ENCODE results near the gene ETHE1.
A peak's percentile ranks its signal among the peaks of the same experiment; 100 is the strongest.
"Not testable (repeated sequence)": the region's sequence is repeated elsewhere in the genome, so short reads cannot be mapped to it uniquely, and the experiment has no call there.

The ETHE1 gene

DNA sequence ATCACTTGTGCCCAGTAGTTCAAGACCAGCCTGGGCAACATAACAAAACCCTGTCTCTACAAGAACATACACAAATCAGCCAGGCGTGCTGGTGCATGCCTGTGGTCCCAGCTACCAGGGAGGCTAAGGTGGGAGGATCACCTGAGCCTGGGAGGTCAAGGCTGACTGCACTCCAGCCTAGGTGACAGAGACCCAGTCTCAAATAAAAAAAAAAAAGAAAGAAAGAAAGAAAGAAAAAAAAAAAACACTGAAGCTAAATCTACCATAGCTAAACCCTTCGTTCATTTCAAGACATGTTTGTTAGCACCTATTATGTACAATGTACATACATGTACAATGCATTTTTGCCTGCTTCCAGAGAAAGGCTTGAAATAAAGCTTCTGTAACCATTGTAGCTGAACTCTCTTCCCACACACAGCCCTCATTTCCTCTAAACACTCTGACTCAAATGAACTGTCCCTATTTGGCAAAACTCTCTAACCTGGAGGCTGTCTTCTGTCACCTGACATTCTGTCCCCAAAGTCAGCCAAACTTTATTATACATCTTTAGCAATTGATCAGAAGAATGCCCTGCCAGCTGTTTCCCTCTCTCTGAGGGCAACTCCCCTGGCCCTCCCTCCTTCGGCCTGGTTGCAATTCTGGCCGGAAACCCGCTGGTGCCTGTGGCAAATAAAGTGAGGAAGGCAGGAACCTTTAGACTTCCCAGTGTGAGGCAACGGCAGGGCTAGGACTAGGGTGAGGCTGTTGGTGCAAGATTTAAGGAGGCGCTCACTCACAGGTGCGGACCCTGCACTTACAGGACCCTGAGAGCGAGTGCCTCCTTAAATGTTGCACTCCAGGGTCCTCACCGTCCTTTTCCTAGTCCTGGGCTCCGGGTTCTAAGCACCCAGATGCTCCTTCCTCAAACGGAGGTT is 1.8 kb downstream of the ETHE1 start:
- FAIRE-seq, result peak; percentile 84
- no peak for DNase-seq (ENCODE audit: insufficient read length, low spot score)

DNA sequence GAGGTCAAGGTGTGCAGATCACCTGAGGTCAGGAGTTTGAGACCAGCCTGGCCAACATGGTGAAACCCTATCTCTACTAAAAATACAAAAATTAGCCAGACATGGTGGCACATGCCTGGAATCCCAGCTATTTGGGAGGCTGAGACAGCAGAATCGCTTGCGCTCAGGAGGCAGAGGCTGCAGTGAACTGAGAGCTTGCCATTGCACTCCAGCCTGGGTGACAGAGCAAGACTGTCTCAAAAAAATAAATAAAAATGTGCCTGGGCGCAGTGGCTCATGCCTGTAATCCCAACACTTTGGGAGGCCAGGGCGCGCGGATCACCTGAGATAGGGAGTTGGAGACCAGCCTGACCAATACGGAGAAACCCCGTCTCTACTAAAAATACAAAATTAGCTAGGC is 3.3 kb downstream of the ETHE1 start:
- FAIRE-seq; DNase-seq (ENCODE audit: insufficient read length, low spot score): not testable (repeated sequence)

GRCh38 chr19:43522929-43523328 is 4.1 kb downstream of the ETHE1 start:
- DNase-seq (ENCODE audit: insufficient read length, low spot score) (no peak), FAIRE-seq (no peak)

DNA sequence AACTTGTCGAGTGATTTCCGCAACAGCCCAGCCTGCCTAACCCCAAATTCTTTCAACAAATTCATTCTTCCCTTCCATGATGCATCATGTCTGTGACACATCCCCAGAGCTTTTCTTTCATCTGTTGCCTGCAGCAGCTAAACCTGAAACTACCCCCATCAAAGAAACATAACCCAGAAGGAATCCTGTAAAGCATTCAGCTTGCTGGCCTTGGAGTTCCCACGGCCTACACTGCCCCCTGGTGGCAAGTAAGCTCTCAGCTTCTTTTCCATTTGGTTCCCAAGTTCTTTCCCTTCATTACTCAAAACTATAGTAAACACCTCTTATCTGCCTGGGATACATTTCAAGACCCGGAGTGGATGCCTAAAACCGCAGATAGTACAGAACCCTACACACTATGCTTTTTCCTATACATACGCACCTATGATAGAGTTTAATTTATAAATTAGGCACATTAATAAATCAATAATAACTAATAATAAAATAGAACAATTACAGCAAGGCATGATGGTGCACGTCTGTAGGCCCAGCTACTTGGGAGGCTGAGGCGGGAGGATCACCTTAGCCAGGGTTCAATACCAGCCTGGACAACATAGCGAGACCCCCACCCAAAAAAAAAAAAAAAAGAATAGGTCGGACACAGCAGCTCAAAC is 7.4 kb downstream of the ETHE1 start:
- peak; percentile 92 for FAIRE-seq

DNA sequence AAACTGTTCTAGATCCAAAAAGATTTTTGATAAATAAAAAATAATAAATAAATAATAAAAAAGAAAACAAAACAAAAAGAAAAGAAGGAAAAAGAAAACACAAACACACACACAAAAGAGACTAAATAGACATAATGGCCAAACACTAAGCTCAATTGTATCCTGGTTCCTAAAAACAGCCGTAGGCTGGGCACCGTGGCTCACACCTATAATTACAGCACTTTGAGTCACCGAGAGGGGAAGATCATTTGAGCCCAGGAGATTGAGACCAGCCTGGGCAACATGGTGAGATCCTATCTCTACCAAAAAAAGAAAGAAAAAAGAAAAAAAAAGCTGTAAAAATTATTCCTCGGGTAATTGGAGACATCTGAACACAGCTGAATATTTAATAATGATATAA is 8.9 kb downstream of the ETHE1 start:
- DNase-seq (ENCODE audit: insufficient read length, low spot score), result no peak
- FAIRE-seq, result no peak

More for the DNA sequence above, 7.4 kb downstream of the ETHE1 start:
- DNase-seq (ENCODE audit: insufficient read length, low spot score), result no peak

- not testable (repeated sequence) for FAIRE-seq
Measured at GRCh38 chr19:43512399-43512798, 14.6 kb downstream of the ETHE1 start.

DNA sequence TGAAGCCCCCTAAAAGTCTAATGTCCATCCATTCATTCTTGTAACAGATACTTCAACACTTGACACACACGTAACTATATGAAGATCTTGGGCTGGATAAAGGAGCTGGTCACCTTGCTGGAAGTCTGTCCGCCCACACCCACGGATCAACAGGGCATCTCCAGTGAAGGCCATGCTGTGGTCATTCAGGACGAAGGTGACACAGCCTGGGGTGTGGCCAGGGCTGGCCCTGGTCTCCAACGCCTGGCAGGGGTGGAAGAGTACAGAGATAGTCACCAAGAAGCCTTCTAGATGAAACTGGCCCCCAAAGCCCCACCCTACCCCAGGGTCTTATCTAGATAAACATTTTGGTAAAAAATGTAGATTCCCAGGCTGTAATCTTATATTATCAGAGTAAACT is 15.7 kb downstream of the ETHE1 start:
- no peak for FAIRE-seq
- DNase-seq (ENCODE audit: insufficient read length, low spot score), result no peak

More at GRCh38 chr19:43512399-43512798, 14.6 kb downstream of the ETHE1 start:
- not testable (repeated sequence) for DNase-seq (ENCODE audit: insufficient read length, low spot score)

DNA sequence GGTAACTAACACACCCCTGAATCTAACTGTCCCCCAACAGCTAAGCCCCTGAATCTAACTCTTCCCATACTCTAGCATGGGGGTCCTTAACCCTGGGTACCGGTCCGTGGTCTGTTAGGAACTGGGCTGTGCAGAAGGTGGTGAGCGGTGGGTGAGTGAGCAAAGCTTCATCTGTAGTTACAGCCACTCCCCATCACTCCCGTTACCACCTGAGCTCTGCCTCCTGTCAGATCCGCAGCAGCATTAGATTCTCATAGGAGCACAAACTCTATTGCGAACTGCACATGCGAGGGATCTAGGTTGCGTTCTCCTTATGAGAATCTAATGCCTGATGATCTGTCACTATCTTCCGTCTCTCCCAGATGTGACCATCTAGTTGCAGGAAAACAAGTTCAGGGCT is 16.3 kb downstream of the ETHE1 start:
- FAIRE-seq (no peak), DNase-seq (ENCODE audit: insufficient read length, low spot score) (no peak)

DNA sequence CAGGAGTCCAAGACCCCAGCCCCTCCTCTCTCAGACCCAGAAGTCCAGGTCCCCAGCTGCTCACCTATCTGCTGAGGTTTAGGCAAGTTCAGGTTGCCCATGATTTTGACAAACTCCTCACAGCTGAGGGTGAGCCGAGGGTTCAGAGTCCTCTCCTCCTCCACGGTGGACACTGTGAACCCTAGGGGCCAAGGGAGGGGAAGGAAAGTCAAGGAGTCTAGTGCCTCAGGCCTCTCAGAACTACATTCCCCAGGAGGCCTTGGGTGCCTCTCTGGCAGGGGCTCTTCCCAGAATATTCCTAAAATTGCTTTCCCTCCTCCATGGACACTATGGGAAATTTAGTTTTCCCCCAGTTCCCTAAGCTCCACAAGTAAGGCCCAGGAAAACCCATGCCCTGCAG is 19.1 kb downstream of the ETHE1 start:
- DNase-seq (ENCODE audit: insufficient read length, low spot score) (no peak), FAIRE-seq (no peak)

GRCh38 chr19:43506629-43507028 is 20.4 kb downstream of the ETHE1 start:
- DNase-seq (ENCODE audit: insufficient read length, low spot score) (no peak), FAIRE-seq (no peak)

- DNase-seq (ENCODE audit: insufficient read length, low spot score) (no peak), FAIRE-seq (no peak)
Measured at GRCh38 chr19:43505941-43506340, 21.1 kb downstream of the ETHE1 start.

GRCh38 chr19:43505186-43505456 is 21.9 kb downstream of the ETHE1 start:
- DNase-seq (ENCODE audit: insufficient read length, low spot score), result no peak
- FAIRE-seq, result no peak

DNA sequence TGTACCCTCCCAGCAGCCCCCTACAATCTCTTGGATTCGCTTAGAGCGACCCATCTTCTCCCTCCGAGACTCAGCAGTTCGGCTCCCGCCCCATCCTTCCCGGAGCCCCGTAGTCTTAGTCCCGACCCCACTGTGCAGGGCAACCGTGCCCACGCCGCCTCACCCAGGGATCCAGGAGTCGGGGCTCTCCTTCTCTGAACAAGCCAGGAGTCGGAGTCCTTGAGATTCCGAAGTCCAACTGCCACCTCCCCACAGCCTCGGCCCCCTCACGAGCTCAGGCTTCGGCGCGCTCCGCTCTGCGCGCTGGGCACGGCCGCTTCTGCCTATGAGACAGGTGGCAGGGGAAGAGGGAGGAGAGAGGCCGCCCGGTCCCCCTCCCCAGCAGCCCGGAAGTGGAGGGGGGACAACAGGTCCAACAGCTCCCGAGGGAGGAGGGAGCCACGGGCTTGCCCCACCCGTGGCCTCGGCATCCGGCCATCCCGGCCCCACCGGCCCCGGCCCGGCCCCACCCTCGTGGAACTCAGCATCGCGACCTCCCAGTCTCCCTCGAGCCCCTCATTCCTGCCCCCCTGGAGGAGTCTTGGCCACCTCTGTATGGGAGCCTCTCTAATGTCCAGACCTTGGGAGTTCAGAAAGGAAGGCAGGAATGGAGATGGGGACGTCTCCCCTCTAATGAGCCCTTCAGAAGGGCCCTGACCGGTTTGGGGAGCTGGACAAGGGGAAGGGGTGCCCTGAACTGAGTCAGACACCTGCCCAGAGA is 22.4 kb downstream of the ETHE1 start, which contains the start of gene PHLDB3:
PHLDB3 (minus strand) TSS at position 321 of the 760 bp plus-strand sequence. CDS start 628 bp downstream, outside the sequence.
- peak; percentile 31 for FAIRE-seq
- DNase-seq (ENCODE audit: insufficient read length, low spot score), result no peak

DNA sequence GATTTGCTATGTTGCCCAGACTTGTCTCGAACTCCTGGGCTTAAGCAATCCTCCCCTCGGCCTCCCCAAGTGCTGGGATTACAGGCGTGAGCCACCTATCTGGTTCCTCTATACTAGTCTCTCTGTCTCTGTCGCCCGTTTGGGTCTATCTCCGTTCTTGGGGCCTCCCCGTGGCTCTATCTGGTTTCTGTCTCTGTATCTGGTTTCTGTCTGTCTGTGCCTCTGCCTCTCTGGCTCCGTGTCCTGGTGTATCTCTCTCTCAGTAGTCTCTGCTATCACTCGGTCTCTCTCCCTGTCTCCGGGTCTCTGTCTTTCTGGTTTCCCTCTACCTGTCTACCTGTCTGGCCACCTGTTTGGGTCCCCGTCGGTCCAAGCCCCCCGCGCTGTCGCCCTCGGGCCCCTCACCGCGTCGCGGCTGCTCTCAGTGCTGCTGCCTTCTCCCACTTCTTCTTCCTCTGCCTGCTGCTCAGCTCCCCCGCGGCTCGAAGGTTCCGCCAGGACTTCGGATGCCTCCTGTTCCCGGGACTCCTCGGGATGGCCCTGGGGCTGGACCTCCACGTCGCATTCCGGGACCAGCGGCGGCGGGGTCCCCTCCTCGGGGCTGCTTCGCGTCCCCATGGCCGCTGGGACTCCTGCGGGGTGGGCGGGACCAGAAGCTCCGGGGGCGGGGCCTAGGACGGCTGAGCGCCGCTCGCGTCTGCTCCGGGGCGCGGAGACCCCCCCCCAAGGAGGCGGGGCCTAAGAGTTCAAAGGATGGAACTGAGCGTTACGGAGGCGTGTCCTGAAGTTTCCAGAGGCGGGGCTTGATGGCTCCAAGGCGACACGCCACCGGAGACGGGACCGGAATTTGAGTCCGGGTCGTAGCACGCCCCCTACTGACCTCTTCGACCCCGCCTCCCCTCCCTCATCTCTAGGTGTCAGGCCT is 23.2 kb downstream of the ETHE1 start:
- DNase-seq (ENCODE audit: insufficient read length, low spot score) (peak; percentile 96), FAIRE-seq (peak; percentile 97)

- no peak for FAIRE-seq
- DNase-seq (ENCODE audit: insufficient read length, low spot score), result no peak
Measured at GRCh38 chr19:43502419-43502976, 24.5 kb downstream of the ETHE1 start.

- FAIRE-seq (no peak), DNase-seq (ENCODE audit: insufficient read length, low spot score) (no peak)
Measured at GRCh38 chr19:43501661-43502418, 25.2 kb downstream of the ETHE1 start.

DNA sequence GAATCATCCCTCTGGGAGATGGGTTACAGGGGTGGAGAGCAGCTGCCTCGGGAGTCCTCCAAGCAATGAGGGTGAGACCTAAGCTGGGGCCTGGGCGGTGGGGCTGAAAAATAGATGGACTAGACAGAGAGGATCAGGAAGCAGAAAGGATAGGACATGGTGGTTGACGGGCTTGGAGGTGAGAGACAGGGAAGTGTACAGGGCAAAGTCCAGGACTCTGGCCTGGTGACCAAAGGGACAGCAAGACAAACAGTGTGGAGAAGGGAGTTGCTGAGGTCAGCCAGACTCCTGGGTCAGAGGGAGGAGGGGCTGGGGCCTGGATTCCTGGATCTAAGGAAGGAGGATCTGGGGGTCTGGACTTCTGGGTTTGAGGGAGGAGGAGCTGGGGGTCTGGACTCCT is 28.0 kb downstream of the ETHE1 start:
- FAIRE-seq (no peak), DNase-seq (ENCODE audit: insufficient read length, low spot score) (no peak)

GRCh38 chr19:43498233-43498842 is 28.7 kb downstream of the ETHE1 start:
- no peak for FAIRE-seq
- no peak for DNase-seq (ENCODE audit: insufficient read length, low spot score)

DNA sequence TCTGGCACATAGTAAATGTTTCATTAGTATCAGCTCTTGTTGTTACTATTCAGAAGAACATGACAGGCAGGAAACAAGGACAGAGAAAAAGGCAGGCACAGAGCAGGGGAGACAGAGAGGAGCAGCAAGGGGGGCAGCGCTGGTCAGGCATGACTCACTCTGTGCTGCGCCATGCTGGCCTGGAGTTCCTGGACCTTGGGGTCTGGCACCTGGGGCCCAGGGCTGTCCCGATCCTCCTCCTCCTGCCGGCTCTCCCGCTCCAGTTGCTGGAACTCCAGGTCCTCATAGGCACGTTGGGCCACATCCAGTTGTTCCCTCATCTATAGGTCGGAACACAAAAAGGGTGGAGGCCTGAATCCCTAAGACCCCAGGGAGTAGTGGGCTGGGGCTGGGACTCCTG is 30.0 kb downstream of the ETHE1 start:
- no peak for DNase-seq (ENCODE audit: insufficient read length, low spot score)
- FAIRE-seq, result no peak

All from GM19239 (cell line).